ENCODE results near the gene KRTAP2-3.

KRTAP2-3 gene

GRCh38 chr17:41029633-41030245 is 30.2 kb downstream of the KRTAP2-3 start, which contains the start of gene KRTAP1-4:
Gene KRTAP1-4, minus strand, starts transcription at chr17:41030195. Its CDS starts 117 bp downstream, at chr17:41030078.
- TF ChIP-seq CTCF (IDR thresholded peaks at IDR 0.05; ENCODE audit: low read depth, low read length) = no peak
- no peak for DNase-seq (ENCODE audit: low read depth in 2 of 2)
- H3K4me3 ChIP-seq (replicated peaks in 1 of 2; ENCODE audit: low read depth in 2 of 2, low read length in 2 of 2) = no peak within 1 kb of the TSS

GRCh38 chr17:41026715-41027471 is 33.0 kb downstream of the KRTAP2-3 start, which contains the start of gene KRTAP1-5:
Gene KRTAP1-5, minus strand, starts transcription at chr17:41027208. Its CDS starts 53 bp downstream, at chr17:41027155.
- DNase-seq (ENCODE audit: low read depth in 2 of 2) = peak; percentile 3 to 78
- TF ChIP-seq CTCF (IDR thresholded peaks at IDR 0.05; ENCODE audit: low read depth, low read length) = no peak
- H3K4me3 ChIP-seq (replicated peaks in 1 of 2; ENCODE audit: low read depth in 2 of 2, low read length in 2 of 2) = no peak within 1 kb of the TSS

GRCh38 chr17:41024697-41025096 is 35.2 kb downstream of the KRTAP2-3 start:
- H3K4me3 ChIP-seq (replicated peaks in 1 of 2; ENCODE audit: low read depth in 2 of 2, low read length in 2 of 2) = no peak overlapping the region
- no peak for TF ChIP-seq CTCF (IDR thresholded peaks at IDR 0.05; ENCODE audit: low read depth, low read length)
- peak in 1 of 2 donors; percentile 52 for DNase-seq (ENCODE audit: low read depth in 2 of 2)

GRCh38 chr17:41020336-41020735 is 39.6 kb downstream of the KRTAP2-3 start:
- no peak for TF ChIP-seq CTCF (IDR thresholded peaks at IDR 0.05; ENCODE audit: low read depth, low read length)
- no peak for DNase-seq (ENCODE audit: low read depth in 2 of 2)
- H3K4me3 ChIP-seq (replicated peaks in 1 of 2; ENCODE audit: low read depth in 2 of 2, low read length in 2 of 2) = no peak overlapping the region

GRCh38 chr17:41019415-41019814 is 40.5 kb downstream of the KRTAP2-3 start:
- DNase-seq (ENCODE audit: low read depth in 2 of 2) = no peak
- H3K4me3 ChIP-seq (replicated peaks in 1 of 2; ENCODE audit: low read depth in 2 of 2, low read length in 2 of 2) = no peak overlapping the region
- TF ChIP-seq CTCF (IDR thresholded peaks at IDR 0.05; ENCODE audit: low read depth, low read length) = no peak

GRCh38 chr17:41018541-41018940 is 41.4 kb downstream of the KRTAP2-3 start:
- no peak overlapping the region for H3K4me3 ChIP-seq (replicated peaks in 1 of 2; ENCODE audit: low read depth in 2 of 2, low read length in 2 of 2)
- DNase-seq (ENCODE audit: low read depth in 2 of 2) = no peak
- no peak for TF ChIP-seq CTCF (IDR thresholded peaks at IDR 0.05; ENCODE audit: low read depth, low read length)

Measured in cardiac fibroblast (primary cell).